GM18517 (cell line): ENCODE measurements around the gene DNPEP.
"Not testable (repeated sequence)": the region's sequence is repeated elsewhere in the genome, so short reads cannot be mapped to it uniquely, and the experiment has no call there.

Experiments used
- ATAC-seq: cut with Tn5 transposase; IDR thresholded peaks from one replicate; pipeline ENCODE4 v1.9.1; 2021; ENCODE audit warnings: mild to moderate bottlenecking, moderate library complexity; ENCODE audit not compliant: unreplicated experiment

DNPEP gene

DNA sequence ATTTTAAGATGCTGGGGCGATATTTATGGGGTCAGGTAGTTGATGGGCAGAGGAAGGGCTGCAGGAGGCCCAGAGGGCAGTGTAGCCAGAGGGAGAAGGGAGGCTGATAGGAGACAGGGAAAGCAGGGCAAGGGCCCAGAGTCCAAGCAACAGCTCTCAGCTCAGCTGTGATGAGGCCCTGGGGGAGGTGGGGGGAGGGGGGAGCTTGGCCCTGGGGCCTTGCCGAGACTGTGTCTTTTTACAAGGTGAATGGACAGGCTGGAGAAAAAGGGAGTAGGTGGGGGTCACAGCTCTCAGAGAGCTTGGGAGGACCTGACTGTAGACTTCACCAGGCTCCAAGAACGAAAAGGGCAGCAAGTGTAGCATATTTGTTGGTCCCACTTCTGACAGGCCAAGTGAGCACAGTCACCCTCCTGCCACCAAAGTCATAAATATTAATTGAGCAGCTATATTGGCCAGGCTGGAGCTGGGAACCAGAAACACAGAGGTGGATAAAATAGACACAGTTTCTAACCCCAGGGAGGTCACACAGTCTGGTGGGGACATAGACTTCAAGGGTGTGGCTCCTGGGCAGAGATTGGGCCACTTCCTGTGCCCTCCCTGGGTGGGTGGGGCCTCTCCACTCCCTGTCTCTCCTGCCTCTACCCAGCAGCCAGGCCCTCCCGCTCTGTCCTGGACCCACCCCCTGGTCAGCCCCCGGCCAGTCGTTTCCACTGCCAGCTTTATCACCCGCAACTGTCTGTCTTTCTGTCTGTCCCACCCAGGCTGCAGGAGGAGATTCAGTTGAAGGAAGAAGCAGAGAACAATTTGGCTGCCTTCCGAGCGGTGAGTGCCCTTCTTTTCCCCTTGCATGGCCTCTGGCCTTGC is 31.9 kb upstream of the DNPEP start:
- ATAC-seq, result no peak

DNA sequence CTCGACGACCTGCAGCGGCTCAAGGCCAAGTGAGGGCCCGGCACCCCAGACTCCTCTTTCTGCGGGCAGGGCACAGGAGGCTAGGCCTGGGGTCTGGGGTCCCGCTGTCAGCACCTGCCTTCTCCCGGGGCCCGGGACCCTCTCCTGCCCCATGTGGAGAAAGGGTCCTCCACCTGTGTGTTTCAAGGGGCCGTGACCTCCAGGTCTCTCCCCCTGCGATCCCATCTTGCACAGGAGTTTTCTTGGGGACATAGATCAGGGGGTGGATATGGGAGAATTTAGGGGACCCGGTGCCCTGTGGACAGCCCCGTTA is 31.3 kb upstream of the DNPEP start:
- no peak for ATAC-seq

DNA sequence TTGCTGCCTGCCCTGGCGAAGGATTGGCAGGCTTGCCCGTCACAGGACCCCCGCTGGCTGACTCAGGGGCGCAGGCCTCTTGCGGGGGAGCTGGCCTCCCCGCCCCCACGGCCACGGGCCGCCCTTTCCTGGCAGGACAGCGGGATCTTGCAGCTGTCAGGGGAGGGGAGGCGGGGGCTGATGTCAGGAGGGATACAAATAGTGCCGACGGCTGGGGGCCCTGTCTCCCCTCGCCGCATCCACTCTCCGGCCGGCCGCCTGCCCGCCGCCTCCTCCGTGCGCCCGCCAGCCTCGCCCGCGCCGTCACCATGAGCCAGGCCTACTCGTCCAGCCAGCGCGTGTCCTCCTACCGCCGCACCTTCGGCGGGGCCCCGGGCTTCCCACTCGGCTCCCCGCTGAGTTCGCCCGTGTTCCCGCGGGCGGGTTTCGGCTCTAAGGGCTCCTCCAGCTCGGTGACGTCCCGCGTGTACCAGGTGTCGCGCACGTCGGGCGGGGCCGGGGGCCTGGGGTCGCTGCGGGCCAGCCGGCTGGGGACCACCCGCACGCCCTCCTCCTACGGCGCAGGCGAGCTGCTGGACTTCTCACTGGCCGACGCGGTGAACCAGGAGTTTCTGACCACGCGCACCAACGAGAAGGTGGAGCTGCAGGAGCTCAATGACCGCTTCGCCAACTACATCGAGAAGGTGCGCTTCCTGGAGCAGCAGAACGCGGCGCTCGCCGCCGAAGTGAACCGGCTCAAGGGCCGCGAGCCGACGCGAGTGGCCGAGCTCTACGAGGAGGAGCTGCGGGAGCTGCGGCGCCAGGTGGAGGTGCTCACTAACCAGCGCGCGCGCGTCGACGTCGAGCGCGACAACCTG is 30.7 kb upstream of the DNPEP start, which contains the start of gene DES:
DES (plus strand) TSS at position 223 of the 857 bp plus-strand sequence; CDS start at position 309, 86 bp downstream.
- ATAC-seq, result no peak

DNA sequence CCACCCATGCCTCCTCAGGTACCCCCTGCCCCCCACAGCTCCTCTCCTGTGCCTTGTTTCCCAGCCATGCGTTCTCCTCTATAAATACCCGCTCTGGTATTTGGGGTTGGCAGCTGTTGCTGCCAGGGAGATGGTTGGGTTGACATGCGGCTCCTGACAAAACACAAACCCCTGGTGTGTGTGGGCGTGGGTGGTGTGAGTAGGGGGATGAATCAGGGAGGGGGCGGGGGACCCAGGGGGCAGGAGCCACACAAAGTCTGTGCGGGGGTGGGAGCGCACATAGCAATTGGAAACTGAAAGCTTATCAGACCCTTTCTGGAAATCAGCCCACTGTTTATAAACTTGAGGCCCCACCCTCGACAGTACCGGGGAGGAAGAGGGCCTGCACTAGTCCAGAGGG is 29.7 kb upstream of the DNPEP start:
- no peak for ATAC-seq

DNA sequence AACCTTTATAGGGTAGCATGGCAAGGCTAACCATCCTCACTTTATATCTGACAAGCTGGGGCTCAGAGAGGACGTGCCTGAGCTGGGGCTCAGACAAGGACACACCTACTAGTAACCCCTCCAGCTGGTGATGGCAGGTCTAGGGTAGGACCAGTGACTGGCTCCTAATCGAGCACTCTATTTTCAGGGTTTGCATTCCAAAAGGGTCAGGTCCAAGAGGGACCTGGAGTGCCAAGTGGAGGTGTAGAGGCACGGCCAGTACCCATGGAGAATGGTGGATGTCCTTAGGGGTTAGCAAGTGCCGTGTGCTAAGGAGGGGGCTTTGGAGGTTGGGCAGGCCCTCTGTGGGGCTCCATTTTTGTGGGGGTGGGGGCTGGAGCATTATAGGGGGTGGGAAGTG is 29.2 kb upstream of the DNPEP start:
- ATAC-seq, result no peak

DNA sequence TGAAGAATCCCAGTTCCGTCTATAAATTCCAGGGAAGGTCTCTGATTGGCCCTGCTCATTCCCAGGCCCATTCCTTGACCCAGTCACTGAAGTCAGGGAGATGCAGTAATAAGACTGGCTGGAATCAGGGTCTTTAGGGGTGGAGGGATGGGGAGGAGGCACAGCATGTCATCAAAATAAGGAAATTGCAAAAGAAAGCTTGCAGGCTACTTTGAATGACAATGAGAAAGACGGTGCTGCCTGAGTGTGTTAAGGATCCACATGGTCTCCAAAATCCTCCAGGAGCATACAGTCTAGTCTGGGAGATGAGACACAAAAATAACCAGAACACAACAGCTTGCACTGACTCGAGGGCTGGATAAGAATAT is 28.5 kb upstream of the DNPEP start:
- no peak for ATAC-seq

DNA sequence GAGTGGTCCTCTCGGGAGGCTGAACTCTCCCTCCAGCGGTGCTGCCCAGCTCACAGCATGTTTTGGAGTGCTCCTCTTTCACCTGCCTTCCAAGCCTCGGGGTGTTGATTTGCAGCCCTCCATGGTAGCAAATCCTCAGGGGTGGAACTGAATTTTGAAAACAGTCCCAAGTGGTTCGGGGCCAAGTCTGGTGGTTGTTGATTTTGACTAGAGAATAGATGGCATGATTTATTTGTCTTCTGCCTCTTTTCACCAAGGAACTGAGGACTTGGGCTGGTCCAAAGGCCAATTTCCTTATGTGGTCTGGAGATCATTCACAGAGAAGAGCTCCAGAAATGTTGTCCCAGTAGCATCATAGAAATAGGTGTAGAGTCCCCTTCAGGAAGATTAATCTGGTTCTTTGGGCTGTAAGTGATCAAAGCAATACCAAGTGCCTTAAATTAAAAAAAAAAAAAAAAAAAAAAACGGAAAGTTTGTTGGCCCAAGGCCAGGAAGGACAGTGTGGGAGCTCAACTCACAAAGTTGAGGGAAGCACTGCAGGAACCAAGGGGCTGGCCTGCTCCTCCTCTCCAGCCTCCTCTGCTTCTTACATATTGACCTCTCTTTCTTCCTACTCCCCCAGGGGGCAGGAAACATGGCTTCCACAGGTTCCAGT is 28.0 kb upstream of the DNPEP start:
- ATAC-seq, result no peak

DNA sequence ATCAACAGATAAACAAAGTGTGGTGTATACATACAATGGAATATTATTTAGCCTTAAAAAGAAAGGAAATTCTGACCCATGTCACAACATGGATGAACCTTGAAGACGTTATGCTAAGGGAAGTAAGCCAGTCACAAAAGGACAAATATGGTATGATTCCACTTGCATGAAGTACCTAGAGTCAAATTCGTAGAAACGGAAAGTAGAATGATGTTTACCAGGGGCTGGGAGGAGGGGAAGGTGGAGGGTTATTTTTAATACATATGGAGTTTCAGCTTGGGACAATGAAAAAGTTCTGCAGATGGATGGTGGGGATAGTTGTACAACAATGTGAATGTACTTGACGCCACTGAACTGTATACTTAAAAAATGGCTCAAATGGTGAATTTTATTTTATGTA is 27.1 kb upstream of the DNPEP start:
- ATAC-seq, result no peak

DNA sequence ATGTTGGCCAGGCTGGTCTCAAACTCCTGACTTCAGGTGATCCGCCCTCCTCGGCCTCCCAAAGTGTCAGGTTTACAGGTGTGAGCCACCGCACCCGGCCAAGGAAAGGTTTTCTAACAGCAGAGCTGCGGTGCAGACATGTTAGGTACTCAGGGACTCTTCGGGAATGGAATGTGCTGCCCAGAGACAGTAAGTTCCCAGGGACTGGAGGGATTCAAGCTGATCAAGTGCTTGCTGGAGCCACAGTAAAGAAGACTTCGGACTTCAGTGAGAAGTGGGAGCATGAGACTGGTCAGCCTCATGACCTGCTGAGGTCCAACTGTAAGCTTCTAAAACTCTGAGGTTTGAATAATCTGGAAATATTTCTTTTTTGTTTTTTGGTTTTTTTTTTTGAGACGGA is 22.7 kb upstream of the DNPEP start:
- no peak for ATAC-seq

DNA sequence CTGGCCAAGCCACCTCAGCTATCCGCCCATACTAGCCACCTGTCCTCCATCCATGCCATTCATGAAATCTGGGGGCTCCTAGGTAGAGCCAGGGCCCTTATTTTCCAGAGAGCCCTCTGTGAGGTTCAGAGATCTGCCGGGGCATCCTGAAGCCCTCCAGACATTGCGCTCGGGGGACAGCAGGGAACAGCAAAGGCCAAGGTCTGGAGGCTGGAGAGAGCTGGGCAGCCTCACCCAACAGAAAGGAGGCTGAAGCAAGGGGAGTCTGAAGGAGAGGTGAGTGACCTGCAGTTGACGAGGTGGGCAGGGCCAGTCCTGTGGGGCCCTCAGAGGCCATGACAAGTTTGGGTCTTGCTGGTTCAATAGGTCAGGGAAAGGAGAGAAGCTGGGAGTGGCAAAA is 21.9 kb upstream of the DNPEP start:
- no peak for ATAC-seq

DNA sequence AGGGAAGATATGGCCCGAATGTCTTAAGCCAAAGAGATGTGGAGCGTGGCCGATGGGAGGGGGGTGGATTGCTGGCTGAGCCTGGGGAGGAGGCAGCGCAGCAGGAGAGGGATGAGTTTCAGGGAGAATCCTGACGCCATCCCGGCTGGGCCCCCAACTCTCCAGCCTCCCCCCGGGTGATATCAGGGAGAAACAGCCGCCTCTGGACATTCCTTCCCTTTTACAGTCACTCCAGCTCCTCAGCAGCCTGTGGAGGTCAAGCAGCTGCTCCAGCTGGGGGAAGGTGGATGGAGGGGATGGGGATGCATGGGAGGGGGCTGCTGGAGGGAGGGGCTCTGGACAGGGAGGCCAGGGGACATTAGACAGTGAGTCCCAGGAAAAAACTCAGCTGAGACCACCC is 20.9 kb upstream of the DNPEP start:
- no peak for ATAC-seq

DNA sequence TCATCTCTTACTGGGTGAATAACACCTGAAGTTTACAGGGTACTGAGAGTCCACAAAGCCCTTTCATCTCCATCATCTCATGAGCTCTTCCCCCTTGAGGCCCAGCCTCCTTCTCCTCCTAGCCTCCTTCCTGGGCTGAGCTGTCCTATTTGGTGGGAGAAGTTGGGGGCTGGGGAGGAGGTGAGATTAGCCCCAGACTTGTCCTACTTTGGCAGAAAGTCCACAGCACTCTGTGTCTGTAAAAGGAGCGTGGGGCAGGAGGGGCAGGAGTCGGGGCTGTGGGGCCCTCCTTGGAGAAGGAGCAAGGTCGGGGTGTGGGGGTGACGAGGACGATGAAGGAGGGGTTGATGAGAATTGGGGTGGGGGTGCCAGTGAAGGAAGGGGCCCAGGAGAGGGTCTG is 20.5 kb upstream of the DNPEP start:
- no peak for ATAC-seq

DNA sequence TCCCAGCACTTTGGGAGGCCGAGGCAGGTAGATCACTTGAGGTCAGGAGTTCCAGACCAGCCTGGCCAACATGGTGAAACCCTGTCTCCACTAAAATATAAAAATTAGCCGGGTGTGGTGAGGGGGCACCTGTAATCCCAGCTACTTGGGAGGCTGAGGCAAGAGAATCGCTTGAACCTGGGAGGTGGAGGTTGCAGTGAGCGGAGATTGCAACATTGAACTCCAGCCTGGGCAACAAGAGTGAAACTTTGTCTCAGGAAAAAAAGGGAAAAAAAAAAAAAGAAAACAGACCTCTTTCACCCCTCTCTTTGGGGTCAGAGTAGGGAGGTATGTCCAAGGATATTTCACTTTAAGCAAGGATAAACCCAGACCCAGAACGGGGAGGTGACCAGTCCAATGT is 19.6 kb upstream of the DNPEP start:
- not testable (repeated sequence) for ATAC-seq

DNA sequence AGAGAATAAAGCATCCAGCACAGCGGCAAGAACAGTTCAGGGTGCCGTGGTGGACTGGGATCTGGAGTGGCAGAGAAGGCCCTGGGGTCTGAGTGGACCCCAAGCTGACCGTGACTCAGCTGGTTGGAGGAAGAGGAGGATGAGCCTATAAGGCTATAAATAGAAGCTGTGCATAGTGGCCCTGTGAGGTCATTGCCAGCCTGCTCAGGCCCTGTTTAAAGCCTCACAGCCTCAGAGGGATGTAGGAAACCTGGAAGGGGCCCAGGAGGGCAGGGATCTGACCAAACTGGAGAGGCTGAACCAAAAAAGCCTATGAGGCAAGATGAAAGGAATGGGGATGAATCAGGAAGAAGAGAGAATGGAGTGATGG is 19.1 kb upstream of the DNPEP start:
- no peak for ATAC-seq

DNA sequence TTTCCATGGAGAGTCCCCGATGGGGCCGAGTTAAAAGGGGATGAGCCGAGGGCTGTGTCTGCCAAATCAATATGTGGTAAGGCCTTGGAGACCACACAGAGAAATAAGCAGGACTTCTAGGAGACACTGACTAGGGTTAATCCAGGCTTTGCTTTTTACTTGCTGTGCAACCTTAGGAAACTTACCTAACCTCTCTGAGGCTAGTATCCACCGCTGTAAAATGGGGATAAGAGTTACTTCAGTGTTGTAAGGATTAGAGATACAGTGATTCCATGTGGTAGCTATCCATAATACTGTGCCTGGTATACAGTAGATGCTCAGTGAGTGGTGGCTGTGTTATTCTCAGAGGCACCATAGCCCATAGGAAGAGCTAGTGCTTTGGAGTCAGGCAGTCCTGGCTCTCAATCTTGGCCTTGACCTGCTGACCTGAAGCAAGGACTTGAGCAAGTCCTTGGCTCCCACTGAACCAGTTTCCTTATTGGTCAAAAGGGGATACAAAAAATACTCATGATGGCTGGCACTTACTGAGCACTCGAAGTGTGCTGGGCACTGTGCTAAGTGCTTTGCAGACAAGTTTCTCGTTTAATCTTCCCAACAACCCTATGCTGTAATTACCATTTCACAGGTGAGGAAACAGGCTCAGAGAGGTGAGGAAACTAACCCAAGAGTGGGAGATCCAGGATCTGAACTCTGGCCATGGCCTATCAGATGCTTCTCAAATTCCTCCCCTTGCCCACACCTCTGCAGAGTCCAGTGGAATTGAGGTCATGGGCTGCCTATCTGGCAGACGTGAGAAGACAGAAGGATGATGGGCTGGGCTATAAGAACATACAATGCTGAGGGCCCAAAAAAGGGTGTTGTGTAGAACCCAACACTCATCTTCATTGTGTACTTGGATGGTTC is 18.5 kb upstream of the DNPEP start:
- ATAC-seq, result no peak

DNA sequence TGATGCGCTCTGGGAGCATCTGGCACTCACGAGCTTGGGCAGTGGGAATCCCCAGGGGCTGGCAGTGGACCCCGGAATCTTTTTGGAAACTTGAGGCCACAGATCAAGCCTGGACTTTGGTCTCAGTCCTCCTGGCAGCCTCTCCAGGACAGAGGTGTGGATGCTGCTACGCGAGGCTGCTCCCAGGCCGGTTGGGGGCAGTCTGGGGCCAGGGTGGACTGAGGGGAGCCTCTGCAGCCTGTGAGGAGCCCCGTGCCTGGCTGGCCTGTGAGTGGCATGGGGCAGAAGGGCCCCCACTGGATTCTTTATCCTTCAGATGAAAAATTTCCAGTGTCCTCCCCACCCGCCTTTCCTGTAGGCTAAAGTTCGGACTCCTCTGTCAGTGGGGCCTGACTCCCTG is 17.7 kb upstream of the DNPEP start:
- ATAC-seq, result no peak

DNA sequence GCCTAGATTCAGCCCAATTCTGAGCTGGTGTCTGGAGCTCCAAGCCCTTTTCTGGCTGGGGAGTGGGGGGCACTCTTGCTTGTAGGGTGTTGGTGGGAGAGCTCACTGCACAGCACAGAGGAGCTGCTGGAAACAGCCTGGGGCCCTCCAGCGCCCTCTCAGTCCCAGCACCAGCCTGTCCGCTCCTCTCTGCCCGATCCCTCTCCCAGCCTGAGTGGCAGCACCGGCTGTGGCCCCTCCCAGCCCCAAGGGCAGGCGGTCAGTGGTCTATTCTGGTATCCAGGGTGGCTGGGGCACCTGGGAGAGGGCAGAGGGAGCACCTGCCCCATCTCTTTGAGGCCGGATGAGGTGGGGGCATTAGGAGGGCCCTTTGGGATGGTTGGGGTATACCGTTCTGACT is 17.2 kb upstream of the DNPEP start:
- ATAC-seq, result no peak

DNA sequence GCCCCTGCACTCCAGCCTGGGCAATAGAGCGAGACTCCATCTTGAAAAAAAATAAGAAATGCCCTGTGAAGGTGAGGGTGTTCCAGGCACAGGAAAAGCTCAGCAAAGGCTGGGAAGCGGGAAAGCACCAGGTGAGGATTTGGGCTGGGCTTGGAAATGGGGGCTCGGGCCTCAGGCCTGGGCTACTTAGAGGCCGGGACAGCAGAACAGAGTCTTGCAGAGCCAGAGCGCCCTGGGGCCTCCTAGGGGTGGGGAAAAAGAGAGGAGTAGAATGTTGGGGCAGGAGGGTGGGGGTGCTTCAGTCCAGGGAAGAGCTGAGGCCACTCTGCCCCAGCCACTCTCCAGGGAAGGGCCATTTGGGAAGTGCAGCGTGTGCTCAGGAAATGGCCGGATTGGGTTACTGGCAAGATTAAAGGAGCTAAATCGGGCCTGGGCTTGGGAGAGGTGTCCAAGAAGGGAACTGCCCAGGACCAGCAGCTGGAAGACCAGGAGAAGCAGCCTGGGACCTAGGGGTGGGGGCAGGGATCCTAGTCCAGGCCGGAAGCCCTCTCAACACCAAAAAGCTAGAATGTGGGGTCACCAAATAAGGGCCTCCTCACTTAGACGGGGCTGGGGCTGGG is 16.7 kb upstream of the DNPEP start:
- ATAC-seq, result no peak

DNA sequence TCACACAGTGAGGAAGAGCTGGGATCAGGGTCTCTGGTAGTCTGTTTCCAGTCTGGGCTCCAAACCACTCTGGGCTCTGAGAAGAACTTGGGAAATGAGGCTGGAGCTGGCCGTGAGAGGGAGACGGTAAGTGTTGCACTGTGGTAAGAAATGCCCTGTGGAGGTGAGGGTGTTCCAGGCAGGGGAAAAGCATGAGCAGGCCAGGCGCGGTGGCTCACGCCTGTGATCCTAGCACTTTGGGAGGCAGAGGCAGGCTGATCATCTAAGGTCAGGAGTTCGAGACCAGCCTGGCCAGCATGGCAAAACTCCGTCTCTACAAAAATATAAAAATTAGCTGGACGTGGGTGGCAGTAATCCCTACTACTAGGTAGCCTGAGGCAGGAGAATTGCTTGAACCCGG is 16.1 kb upstream of the DNPEP start:
- no peak for ATAC-seq
